ENCODE data around the gene PPT2. TPM values are rescaled to one million over a fixed set of nuclear protein-coding genes. Genes with fewer than 3 reads are reported as not detected.

PPT2 gene
- total RNA-seq, 2 donors from 2014 or later = 8.1 to 9.2 TPM

DNA sequence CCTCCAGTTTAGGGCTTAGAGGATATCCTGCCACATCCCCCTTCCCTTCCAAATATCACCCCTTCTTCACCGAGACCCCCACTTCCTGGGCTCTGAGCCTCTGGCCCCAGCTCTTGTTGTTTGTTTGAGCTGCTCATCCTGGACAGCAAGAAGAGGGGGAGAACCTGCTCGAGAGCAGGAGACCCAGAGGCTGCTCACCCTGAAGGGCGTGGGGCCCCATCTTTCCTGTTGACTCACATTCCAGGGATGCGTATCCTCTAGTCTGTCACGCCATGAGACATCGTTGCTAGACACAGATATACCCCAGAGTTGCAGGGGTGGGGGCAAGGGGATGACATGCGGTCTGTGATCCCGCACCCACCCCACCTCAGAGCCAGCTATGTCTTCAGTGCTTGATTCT is 39.1 kb upstream of the PPT2 start:
- no peaks in the 10 kb centered on the region for H3K9me3 ChIP-seq (ENCODE audit: control insufficient read depth, low read length, poor library complexity, severe bottlenecking)
- Mint-ChIP-seq H3K27me3 (no peaks in the 10 kb centered on the region), H3K27ac (peak overlapping the region; percentile 87), H3K4me3 (no peak overlapping the region), H3K4me1 (peaks cover 25% of the 10 kb centered on the region), H3K36me3 (ENCODE audit: low read depth) (peaks cover 4% of the 10 kb centered on the region)
- DNase-seq = no peak
- no peak for ATAC-seq

DNA sequence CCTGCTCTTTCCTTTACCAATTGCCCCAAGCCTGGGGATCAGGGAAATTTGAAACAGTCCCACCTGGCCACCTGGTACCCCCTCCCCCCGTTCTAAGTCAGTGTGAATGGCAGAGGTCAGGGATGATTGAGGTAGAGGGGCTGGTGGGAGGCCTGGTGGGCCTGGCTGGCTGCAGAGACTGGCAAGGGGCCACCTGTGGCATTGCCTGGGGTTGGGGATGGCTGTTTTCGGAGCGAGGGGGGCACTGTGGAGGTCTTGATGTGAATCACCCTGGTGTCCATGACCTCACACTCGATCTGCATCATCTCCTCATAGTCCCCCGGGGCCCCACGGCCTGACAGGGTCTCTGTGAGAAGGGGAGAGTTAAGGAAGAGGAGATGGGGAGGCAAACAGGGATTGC is 38.3 kb upstream of the PPT2 start:
- Mint-ChIP-seq H3K36me3 (ENCODE audit: low read depth) (peaks cover 5% of the 10 kb centered on the region), H3K4me3 (no peak overlapping the region), H3K27me3 (no peaks in the 10 kb centered on the region), H3K4me1 (peaks cover 23% of the 10 kb centered on the region), H3K27ac (no peak overlapping the region)
- no peak for DNase-seq
- ATAC-seq = no peak
- H3K9me3 ChIP-seq (ENCODE audit: control insufficient read depth, low read length, poor library complexity, severe bottlenecking) = no peaks in the 10 kb centered on the region

GRCh38 chr6:32116674-32117073 is 37.3 kb upstream of the PPT2 start:
- H3K9me3 ChIP-seq (ENCODE audit: control insufficient read depth, low read length, poor library complexity, severe bottlenecking) = no peaks in the 10 kb centered on the region
- Mint-ChIP-seq H3K4me3 (no peak overlapping the region), H3K4me1 (peaks cover 23% of the 10 kb centered on the region), H3K27me3 (no peaks in the 10 kb centered on the region), H3K27ac (no peak overlapping the region), H3K36me3 (ENCODE audit: low read depth) (peaks cover 11% of the 10 kb centered on the region)
- ATAC-seq = peak; percentile 35
- DNase-seq = no peak

DNA sequence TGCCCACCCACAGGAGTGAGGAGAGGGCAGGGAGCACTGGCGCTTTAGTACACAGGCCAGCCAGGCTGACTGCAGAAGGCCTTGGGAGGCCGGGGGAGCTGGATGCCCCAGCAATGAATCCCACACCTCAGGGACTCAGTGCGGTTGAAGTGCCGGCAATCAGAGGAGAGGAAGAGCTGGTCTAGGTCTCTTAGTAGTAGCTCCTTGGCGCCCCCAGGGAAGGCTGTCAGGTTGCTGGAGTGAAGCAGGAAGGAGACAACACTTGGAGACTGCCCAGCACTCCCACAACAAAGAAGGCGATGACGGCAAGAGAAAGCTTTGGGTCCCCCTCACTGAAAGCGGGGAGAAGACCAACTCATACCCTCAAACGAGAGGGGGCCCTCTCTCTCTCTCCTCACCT is 36.5 kb upstream of the PPT2 start:
- Mint-ChIP-seq H3K36me3 (ENCODE audit: low read depth) (peaks cover 16% of the 10 kb centered on the region), H3K4me3 (no peak overlapping the region), H3K4me1 (peaks cover 20% of the 10 kb centered on the region), H3K27me3 (no peaks in the 10 kb centered on the region), H3K27ac (peak overlapping the region; percentile 34)
- DNase-seq (no peak), ATAC-seq (no peak)
- H3K9me3 ChIP-seq (ENCODE audit: control insufficient read depth, low read length, poor library complexity, severe bottlenecking) = no peaks in the 10 kb centered on the region

- Mint-ChIP-seq H3K27me3 (no peaks in the 10 kb centered on the region), H3K27ac (peak overlapping the region; percentile 65), H3K4me3 (no peak overlapping the region), H3K4me1 (peaks cover 17% of the 10 kb centered on the region), H3K36me3 (ENCODE audit: low read depth) (peaks cover 16% of the 10 kb centered on the region)
- ATAC-seq (peak; percentile 86), DNase-seq (peak; percentile 41 to 62 (median 48))
- no peaks in the 10 kb centered on the region for H3K9me3 ChIP-seq (ENCODE audit: control insufficient read depth, low read length, poor library complexity, severe bottlenecking)
Observed at GRCh38 chr6:32118782-32119628, 34.9 kb upstream of the PPT2 start.

DNA sequence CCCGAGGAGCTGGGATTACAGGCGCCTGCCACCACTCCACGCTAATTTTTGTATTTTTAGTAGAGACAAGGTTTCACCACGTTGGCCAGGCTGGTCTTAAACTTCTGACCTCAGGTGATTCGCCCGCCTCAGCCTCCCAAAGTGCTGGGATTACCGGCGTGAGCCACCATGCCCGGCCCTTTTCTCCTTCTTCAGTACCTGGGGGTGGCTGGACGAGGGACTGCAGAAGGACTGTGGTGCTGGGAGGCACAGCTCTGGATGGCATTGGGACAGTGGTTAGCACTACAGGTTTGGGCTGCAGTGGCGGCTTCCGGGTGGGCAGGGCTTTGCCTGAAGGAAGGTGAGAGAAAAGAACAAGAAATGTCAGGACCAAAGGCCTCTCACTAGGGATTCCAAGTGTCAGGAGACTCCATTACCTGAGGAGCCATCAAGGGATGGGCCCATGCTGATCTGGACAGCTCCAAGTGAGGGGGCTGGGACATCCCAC is 33.3 kb upstream of the PPT2 start:
- H3K27ac Mint-ChIP-seq = no peak overlapping the region
- DNase-seq = no peak
- H3K9me3 ChIP-seq (ENCODE audit: control insufficient read depth, low read length, poor library complexity, severe bottlenecking) = no peaks in the 10 kb centered on the region
- no peak for ATAC-seq
- H3K27me3 Mint-ChIP-seq = no peaks in the 10 kb centered on the region
- peaks cover 17% of the 10 kb centered on the region for H3K4me1 Mint-ChIP-seq
- peaks cover 18% of the 10 kb centered on the region for H3K36me3 Mint-ChIP-seq (ENCODE audit: low read depth)
- no peak overlapping the region for H3K4me3 Mint-ChIP-seq

GRCh38 chr6:32123681-32124080 is 30.3 kb upstream of the PPT2 start:
- H3K27me3 Mint-ChIP-seq = no peaks in the 10 kb centered on the region
- no peak overlapping the region for H3K4me3 Mint-ChIP-seq
- peaks cover 30% of the 10 kb centered on the region for H3K4me1 Mint-ChIP-seq
- ATAC-seq (no peak), DNase-seq (no peak)
- H3K9me3 ChIP-seq (ENCODE audit: control insufficient read depth, low read length, poor library complexity, severe bottlenecking) = no peaks in the 10 kb centered on the region
- H3K36me3 Mint-ChIP-seq (ENCODE audit: low read depth) = peaks cover 18% of the 10 kb centered on the region
- H3K27ac Mint-ChIP-seq = peak overlapping the region; percentile 27

DNA sequence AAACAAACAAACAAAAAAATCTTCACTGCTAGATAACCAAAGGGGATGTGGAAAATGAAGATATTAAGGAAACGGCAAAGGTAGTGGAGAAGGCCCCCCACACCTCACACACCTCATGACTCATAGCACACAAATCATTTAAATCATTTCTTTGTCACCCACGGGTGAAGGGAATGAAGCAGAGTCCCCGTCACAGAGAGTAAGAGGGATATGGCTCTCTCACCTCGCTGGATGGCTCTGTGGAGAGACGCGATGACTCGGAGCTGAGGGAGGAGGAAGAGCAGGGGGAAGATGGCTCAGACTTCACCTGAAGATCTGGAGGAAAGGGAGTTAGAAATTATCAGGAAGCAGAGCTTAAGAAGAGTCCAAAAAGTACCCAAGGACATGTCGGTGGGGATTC is 27.1 kb upstream of the PPT2 start:
- ATAC-seq (no peak), DNase-seq (no peak)
- peaks cover 9% of the 10 kb centered on the region for H3K36me3 Mint-ChIP-seq (ENCODE audit: low read depth)
- no peaks in the 10 kb centered on the region for H3K9me3 ChIP-seq (ENCODE audit: control insufficient read depth, low read length, poor library complexity, severe bottlenecking)
- peak overlapping the region; percentile 98 for H3K4me3 Mint-ChIP-seq
- H3K4me1 Mint-ChIP-seq = peaks cover 28% of the 10 kb centered on the region
- peak overlapping the region; percentile 94 for H3K27ac Mint-ChIP-seq
- H3K27me3 Mint-ChIP-seq = no peaks in the 10 kb centered on the region

- H3K4me1 Mint-ChIP-seq = peaks cover 28% of the 10 kb centered on the region
- DNase-seq = no peak
Observed at GRCh38 chr6:32127409-32127716, 26.6 kb upstream of the PPT2 start.

GRCh38 chr6:32127717-32128592 is 26.0 kb upstream of the PPT2 start, which contains the start of gene ATF6B:
Gene ATF6B (minus strand): TSS chr6:32128246. CDS start chr6:32128207, 39 bp downstream.
- H3K27me3 Mint-ChIP-seq = no peaks in the 10 kb centered on the region
- DNase-seq (peak; percentile 88 to 95 (median 93)), ATAC-seq (peak; percentile 96)
- H3K36me3 Mint-ChIP-seq (ENCODE audit: low read depth) = peaks cover 7% of the 10 kb centered on the region
- H3K4me1 Mint-ChIP-seq = peaks cover 28% of the 10 kb centered on the region
- H3K9me3 ChIP-seq (ENCODE audit: control insufficient read depth, low read length, poor library complexity, severe bottlenecking) = no peaks in the 10 kb centered on the region
- peak within 1 kb of the TSS; percentile 98 for H3K4me3 Mint-ChIP-seq
- H3K27ac Mint-ChIP-seq = peak within 1 kb of the TSS; percentile 94

More at GRCh38 chr6:32127409-32127716, 26.6 kb upstream of the PPT2 start:
- peaks cover 7% of the 10 kb centered on the region for H3K36me3 Mint-ChIP-seq (ENCODE audit: low read depth)
- H3K27ac Mint-ChIP-seq = peak overlapping the region; percentile 94
- no peak for ATAC-seq
- H3K4me3 Mint-ChIP-seq = peak overlapping the region; percentile 98
- H3K9me3 ChIP-seq (ENCODE audit: control insufficient read depth, low read length, poor library complexity, severe bottlenecking) = no peaks in the 10 kb centered on the region
- no peaks in the 10 kb centered on the region for H3K27me3 Mint-ChIP-seq

- ATAC-seq = no peak
- H3K27me3 Mint-ChIP-seq = peaks cover 2% of the 10 kb centered on the region
- H3K36me3 Mint-ChIP-seq (ENCODE audit: low read depth) = peaks cover 7% of the 10 kb centered on the region
- H3K4me1 Mint-ChIP-seq = peaks cover 28% of the 10 kb centered on the region
- no peaks in the 10 kb centered on the region for H3K9me3 ChIP-seq (ENCODE audit: control insufficient read depth, low read length, poor library complexity, severe bottlenecking)
- peak overlapping the region; percentile 98 for H3K4me3 Mint-ChIP-seq
- H3K27ac Mint-ChIP-seq = peak overlapping the region; percentile 94
- DNase-seq = no peak
Observed at GRCh38 chr6:32128751-32129296, 25.1 kb upstream of the PPT2 start.

DNA sequence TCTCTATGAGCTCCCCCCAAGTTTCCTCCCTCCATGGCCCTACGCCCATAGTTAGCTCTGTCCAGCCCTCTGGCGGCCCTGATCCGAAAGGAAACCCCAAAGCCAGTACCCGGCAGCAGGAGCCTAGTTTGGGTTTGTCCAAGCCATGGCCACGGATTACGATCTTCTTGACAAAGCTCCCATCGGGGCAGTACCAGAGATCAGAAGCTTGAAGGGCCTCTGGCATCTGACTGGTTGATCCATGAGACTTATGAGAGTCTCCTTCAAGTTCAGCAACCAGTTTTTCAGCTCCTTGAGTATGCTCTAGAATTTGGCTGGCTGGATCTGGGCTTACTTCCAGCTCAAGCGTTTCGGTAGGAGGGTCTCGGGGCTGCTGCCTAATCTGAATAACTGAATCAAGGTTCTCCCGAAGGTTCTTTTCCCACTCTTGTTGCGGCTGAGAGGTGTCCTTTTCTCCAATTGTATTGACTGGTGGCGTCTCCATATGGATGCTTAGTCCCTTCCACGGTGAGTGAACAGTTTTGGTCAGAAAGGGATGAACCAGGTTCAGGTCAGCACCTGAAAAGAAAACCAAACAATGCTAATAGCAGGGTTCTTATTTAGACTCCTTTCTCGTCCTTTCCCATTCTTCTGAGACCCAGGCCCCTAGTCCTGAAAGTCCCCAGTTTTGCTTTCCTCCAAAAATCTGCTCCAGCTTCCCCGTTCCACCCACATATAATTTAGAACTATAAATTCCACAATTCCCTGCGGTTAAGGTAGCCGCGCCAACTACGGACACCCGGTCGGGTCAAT is 24.4 kb upstream of the PPT2 start:
- peaks cover 23% of the 10 kb centered on the region for H3K4me1 Mint-ChIP-seq
- no peak for ATAC-seq
- H3K4me3 Mint-ChIP-seq = peak overlapping the region; percentile 85
- peak overlapping the region; percentile 94 for H3K27ac Mint-ChIP-seq
- peaks cover 3% of the 10 kb centered on the region for H3K36me3 Mint-ChIP-seq (ENCODE audit: low read depth)
- peaks cover 5% of the 10 kb centered on the region for H3K27me3 Mint-ChIP-seq
- no peaks in the 10 kb centered on the region for H3K9me3 ChIP-seq (ENCODE audit: control insufficient read depth, low read length, poor library complexity, severe bottlenecking)
- no peak for DNase-seq

Data from T-helper 17 cell (primary cell).